Measurements from ENCODE around the gene TRMT61B.

Gene TRMT61B

DNA sequence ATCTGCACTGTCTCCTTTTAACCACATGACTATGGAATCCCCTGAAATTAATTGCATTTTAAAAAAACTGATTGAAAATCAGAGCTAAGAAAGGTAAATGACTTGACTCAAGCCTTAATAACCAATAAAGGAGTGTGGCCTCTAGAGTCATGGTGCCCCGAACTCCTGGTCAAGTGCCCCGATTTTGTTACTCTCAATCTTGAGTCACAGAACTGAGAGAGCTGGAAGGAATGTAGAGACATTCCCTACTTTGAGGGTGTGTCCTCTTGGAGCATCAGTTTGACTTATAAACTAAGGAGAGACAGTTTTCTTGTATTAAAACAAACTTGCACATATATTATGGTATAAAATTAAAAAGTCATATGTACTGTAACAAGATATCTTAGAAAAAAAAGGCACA is 26.8 kb upstream of the TRMT61B start:
- DNase-seq (ENCODE audit: low read depth) = peak; percentile 67
- H3K4me3 ChIP-seq (ENCODE audit: control insufficient read depth, low read depth, low read length) = peak overlapping the region; percentile 91
- TF ChIP-seq, protein P1, sequence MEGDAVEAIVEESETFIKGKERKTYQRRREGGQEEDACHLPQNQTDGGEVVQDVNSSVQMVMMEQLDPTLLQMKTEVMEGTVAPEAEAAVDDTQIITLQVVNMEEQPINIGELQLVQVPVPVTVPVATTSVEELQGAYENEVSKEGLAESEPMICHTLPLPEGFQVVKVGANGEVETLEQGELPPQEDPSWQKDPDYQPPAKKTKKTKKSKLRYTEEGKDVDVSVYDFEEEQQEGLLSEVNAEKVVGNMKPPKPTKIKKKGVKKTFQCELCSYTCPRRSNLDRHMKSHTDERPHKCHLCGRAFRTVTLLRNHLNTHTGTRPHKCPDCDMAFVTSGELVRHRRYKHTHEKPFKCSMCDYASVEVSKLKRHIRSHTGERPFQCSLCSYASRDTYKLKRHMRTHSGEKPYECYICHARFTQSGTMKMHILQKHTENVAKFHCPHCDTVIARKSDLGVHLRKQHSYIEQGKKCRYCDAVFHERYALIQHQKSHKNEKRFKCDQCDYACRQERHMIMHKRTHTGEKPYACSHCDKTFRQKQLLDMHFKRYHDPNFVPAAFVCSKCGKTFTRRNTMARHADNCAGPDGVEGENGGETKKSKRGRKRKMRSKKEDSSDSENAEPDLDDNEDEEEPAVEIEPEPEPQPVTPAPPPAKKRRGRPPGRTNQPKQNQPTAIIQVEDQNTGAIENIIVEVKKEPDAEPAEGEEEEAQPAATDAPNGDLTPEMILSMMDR (conservative IDR thresholded peaks at IDR 0.05; ENCODE audit: control insufficient read depth, insufficient read depth, low read depth, low read length) = no peak

DNA sequence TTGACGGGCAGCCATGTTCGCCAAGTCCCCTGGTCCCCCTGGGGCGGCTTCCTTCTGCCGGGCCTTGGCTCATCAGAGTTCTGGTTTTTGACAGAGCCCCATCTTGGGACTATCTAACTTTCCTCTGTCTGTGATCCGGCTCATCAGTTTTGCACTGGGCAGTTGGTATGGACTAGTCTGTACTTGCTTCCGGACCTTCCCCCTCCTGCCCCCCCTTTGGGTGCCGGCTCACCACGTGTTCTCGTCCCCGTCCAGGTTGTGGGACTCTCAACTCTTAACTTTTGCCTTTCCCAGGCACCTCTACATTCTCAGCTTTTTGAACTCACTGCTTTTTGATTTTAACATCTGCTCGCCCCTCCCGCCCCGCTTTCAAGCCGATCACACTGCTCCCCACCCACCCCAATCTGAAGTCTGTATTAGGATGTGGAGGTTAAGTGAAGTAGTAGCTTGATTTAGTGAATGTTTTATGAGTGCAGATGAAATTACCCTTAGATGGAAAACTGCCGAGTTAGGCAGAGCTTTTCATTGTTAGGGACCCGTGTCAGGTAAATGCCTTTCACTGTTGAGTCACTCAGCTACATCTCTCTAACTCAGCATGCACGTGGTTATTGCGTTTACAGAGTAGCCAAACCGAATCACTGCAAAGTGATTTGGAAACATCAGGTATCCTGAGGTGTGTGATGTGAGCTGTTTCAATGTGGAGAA is 25.2 kb upstream of the TRMT61B start:
- peak overlapping the region; percentile 91 for H3K4me3 ChIP-seq (ENCODE audit: control insufficient read depth, low read depth, low read length)
- DNase-seq (ENCODE audit: low read depth) = peak; percentile 53

DNA sequence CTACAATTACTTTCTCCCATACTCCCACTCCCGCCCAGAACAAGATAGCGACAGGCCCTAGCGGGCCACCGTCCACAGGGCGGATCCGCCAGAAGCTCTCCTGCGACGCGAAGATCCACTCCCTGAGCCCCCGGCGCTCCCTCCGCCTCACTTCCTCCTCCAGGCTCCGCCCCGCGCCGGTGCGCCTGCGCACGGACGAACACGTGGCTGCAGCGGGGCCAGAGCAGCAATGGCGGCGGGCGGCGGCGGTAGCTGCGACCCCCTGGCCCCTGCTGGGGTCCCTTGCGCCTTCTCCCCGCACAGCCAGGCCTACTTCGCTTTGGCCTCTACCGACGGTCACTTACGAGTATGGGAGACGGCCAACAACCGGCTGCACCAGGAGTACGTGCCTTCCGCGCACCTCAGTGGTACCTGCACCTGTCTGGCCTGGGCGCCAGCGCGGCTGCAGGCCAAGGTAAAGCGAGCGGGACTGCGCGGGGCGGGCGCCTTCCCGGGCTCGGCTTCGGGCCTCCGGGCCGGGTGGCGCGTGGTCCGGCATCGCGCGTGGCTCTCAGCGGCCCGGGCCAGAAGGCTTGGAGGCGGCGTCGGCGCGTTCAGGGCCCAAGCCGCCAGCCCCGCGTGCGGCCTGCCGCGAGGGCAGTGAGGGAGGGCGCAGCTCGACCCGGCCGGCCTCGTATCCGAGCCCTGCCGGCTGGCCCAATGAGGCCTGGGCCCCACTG is 24.5 kb upstream of the TRMT61B start, which contains the start of gene WDR43:
Gene WDR43 (plus strand): TSS at position 198 of the 719 bp plus-strand sequence. CDS start 32 bp downstream, at position 230.
- peak within 1 kb of the TSS; percentile 91 for H3K4me3 ChIP-seq (ENCODE audit: control insufficient read depth, low read depth, low read length)
- TF ChIP-seq, protein P1 (conservative IDR thresholded peaks at IDR 0.05; ENCODE audit: control insufficient read depth, insufficient read depth, low read depth, low read length) = no peak
- peak; percentile 98 for DNase-seq (ENCODE audit: low read depth)

More for the DNA sequence above, 25.2 kb upstream of the TRMT61B start:
- TF ChIP-seq, protein P1 (conservative IDR thresholded peaks at IDR 0.05; ENCODE audit: control insufficient read depth, insufficient read depth, low read depth, low read length) = no peak

DNA sequence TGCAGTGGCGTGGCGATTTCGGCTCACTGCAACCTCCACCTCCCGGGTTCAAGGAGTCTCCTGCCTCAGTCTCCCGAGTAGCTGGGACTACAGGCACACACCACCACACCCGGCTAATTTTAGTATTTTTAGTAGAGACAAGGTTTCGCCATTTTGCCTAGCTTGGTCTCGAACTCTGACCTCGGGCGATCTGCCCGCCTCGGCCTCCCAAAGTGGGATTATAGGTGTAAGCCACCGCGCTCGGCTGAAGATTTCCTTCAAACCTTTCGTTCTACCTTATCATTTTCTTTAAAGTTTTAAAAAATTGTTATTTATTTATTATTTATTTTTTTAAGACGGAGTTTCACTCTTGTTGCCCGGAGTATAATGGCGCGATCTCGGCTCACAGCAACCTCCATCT is 23.4 kb upstream of the TRMT61B start:
- no peak for DNase-seq (ENCODE audit: low read depth)
- TF ChIP-seq, protein P1 (conservative IDR thresholded peaks at IDR 0.05; ENCODE audit: control insufficient read depth, insufficient read depth, low read depth, low read length) = no peak
- no peak overlapping the region for H3K4me3 ChIP-seq (ENCODE audit: control insufficient read depth, low read depth, low read length)

DNA sequence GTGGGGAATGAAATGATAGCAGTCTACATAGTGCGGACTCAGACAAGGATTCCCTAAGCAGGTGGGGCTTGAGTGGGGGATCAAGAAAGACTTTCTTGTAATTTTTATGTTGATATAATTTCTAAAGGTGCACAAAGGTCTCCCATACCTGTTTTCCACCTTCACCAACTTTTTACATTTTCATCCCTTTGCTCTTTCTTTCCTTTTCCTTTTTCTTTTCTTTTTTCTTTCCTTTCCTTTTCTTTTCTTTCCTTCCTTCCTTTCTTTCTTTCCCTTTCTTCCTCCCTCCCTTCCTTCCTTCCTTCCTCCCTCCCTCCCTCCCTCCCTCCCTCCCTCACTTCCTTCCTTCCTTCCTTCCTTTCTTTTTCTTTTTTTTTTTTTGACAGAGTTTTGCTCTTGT is 10.1 kb upstream of the TRMT61B start:
- TF ChIP-seq, protein P1 (conservative IDR thresholded peaks at IDR 0.05; ENCODE audit: control insufficient read depth, insufficient read depth, low read depth, low read length) = no peak

DNA sequence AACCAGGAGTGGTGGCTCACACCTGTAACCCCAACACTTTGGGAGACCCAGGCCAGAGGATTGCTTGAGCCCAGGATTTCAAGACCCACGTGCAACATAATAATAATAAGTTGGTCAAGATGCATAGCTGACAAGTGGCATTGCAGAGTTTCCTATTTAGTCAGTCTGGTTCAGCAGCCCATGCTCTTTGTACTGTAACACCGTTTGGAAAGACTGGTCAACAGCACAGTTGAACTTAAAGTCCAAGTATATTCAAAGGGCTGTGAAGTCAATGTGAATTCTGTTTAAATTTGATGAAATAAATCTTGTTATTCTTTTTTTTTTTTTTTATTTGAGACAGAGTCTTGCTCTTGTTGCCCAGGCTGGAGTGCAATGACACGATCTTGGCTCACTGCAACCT is 1.5 kb upstream of the TRMT61B start:
- DNase-seq (ENCODE audit: low read depth) = no peak
- TF ChIP-seq, protein P1 (conservative IDR thresholded peaks at IDR 0.05; ENCODE audit: control insufficient read depth, insufficient read depth, low read depth, low read length) = no peak
- no peak overlapping the region for H3K4me3 ChIP-seq (ENCODE audit: control insufficient read depth, low read depth, low read length)

More for the DNA sequence above, 10.1 kb upstream of the TRMT61B start:
- no peak for DNase-seq (ENCODE audit: low read depth)
- no peak overlapping the region for H3K4me3 ChIP-seq (ENCODE audit: control insufficient read depth, low read depth, low read length)
